GM12892 (cell line): ENCODE results near the gene ZNF77.

ENCODE experiments used
- POLR2A ChIP-seq: IDR thresholded peaks from 2 replicates; pipeline ENCODE4 v1.6.1; 2011; ENCODE audit warnings: low read depth, low read length, control low read depth
- POLR2AphosphoS5 ChIP-seq: IDR thresholded peaks from 2 replicates; pipeline ENCODE4 v1.6.1; 2011; ENCODE audit warnings: low read depth, low read length, control low read depth
- TAF1 ChIP-seq: IDR thresholded peaks from 2 replicates; pipeline ENCODE4 v1.6.1; 2011; ENCODE audit warnings: low read depth, mild to moderate bottlenecking, control low read depth, low read length, borderline replicate concordance

- TF ChIP-seq POLR2A (no peak), POLR2AphosphoS5 (no peak), TAF1 (no peak)
Measured at GRCh38 chr19:2957160-2957559, 12.4 kb upstream of the ZNF77 start.
